ENCODE results near the gene ARHGAP4.

DNA sequence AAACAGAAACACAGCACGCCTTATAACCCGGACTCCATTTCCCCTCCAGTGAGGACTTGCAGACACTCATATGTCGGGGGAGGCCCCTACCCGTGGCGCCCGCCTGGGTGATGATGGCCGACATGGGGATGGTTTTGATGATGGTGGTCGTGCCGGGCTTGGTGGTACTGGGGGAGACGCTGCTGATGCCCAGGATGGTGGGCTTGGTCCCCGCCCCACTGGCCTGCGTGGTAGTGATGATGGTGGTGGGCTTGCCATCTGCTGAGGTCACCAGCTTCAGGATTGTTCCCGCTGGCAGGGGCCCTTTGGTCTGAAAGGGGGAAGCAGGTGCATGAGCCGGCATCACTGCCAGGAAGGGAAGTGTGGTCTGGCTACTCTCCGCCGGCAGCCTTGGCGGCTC, 31.2 kb upstream of the ARHGAP4 start:
- TF ChIP-seq, protein P1, sequence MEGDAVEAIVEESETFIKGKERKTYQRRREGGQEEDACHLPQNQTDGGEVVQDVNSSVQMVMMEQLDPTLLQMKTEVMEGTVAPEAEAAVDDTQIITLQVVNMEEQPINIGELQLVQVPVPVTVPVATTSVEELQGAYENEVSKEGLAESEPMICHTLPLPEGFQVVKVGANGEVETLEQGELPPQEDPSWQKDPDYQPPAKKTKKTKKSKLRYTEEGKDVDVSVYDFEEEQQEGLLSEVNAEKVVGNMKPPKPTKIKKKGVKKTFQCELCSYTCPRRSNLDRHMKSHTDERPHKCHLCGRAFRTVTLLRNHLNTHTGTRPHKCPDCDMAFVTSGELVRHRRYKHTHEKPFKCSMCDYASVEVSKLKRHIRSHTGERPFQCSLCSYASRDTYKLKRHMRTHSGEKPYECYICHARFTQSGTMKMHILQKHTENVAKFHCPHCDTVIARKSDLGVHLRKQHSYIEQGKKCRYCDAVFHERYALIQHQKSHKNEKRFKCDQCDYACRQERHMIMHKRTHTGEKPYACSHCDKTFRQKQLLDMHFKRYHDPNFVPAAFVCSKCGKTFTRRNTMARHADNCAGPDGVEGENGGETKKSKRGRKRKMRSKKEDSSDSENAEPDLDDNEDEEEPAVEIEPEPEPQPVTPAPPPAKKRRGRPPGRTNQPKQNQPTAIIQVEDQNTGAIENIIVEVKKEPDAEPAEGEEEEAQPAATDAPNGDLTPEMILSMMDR (conservative IDR thresholded peaks at IDR 0.05 in 1 of 2, IDR thresholded peaks at IDR 0.05 in 1 of 2; ENCODE audit: low read depth in 1 of 2, low read length in 2 of 2), result no peak
- TF ChIP-seq EZH2 (IDR thresholded peaks at IDR 0.05; ENCODE audit: low read length, missing control alignments), result no peak

All from fibroblast of lung (primary cell).